IPS DF 19.7 (cell line): ENCODE data around the gene PCED1B.
A peak's percentile ranks its signal among the peaks of the same experiment; 100 is the strongest.
"Not testable (repeated sequence)": the region's sequence is repeated elsewhere in the genome, so short reads cannot be mapped to it uniquely, and the experiment has no call there.

Experiments
- DNase-seq: peaks from one replicate; pipeline ENCODE4 v3.0.0-alpha.2; 2013; ENCODE audit warnings: low read depth, low spot score

Gene PCED1B

GRCh38 chr12:47206450-47207339, 127.3 kb downstream of the PCED1B start:
- no peak for DNase-seq

- DNase-seq: no peak
Observed at GRCh38 chr12:47207340-47207717, 127.9 kb downstream of the PCED1B start.

- DNase-seq: no peak
Observed at GRCh38 chr12:47207829-47208248, 128.4 kb downstream of the PCED1B start.

- DNase-seq: no peak
Observed at GRCh38 chr12:47209014-47209413, 129.6 kb downstream of the PCED1B start.

- DNase-seq: no peak
Observed at GRCh38 chr12:47210776-47211175, 131.4 kb downstream of the PCED1B start.

- DNase-seq: no peak
Observed at GRCh38 chr12:47212701-47213039, 133.2 kb downstream of the PCED1B start.

GRCh38 chr12:47213396-47213795, 134.0 kb downstream of the PCED1B start:
- no peak for DNase-seq

- DNase-seq: no peak
Observed at GRCh38 chr12:47214001-47214619, 134.7 kb downstream of the PCED1B start.

GRCh38 chr12:47214771-47215170, 135.3 kb downstream of the PCED1B start:
- DNase-seq: no peak

- DNase-seq: no peak
Observed at GRCh38 chr12:47216150-47216677, 136.8 kb downstream of the PCED1B start.

- DNase-seq: not testable (repeated sequence)
Observed at GRCh38 chr12:47217595-47217869, 138.1 kb downstream of the PCED1B start.

GRCh38 chr12:47218191-47218654, 138.8 kb downstream of the PCED1B start:
- DNase-seq: no peak

GRCh38 chr12:47219243-47219642, 139.8 kb downstream of the PCED1B start:
- DNase-seq: no peak

GRCh38 chr12:47221256-47222023, 142.0 kb downstream of the PCED1B start:
- DNase-seq: no peak

GRCh38 chr12:47222520-47223030, 143.2 kb downstream of the PCED1B start:
- DNase-seq: peak; percentile 15

- peak; percentile 91 for DNase-seq
Observed at GRCh38 chr12:47223031-47223847, 143.8 kb downstream of the PCED1B start.

GRCh38 chr12:47223848-47224213, 144.4 kb downstream of the PCED1B start:
- no peak for DNase-seq

- DNase-seq: no peak
Observed at GRCh38 chr12:47224563-47225133, 145.2 kb downstream of the PCED1B start.

- DNase-seq: no peak
Observed at GRCh38 chr12:47225356-47225755, 145.9 kb downstream of the PCED1B start.

- no peak for DNase-seq
Observed at GRCh38 chr12:47226199-47226598, 146.8 kb downstream of the PCED1B start.

- no peak for DNase-seq
Observed at GRCh38 chr12:47228802-47229201, 149.4 kb downstream of the PCED1B start.
